ENCODE data around the gene TBPL1.
"Not testable (repeated sequence)": the region's sequence is repeated elsewhere in the genome, so short reads cannot be mapped to it uniquely, and the experiment has no call there.

TBPL1 gene

DNA sequence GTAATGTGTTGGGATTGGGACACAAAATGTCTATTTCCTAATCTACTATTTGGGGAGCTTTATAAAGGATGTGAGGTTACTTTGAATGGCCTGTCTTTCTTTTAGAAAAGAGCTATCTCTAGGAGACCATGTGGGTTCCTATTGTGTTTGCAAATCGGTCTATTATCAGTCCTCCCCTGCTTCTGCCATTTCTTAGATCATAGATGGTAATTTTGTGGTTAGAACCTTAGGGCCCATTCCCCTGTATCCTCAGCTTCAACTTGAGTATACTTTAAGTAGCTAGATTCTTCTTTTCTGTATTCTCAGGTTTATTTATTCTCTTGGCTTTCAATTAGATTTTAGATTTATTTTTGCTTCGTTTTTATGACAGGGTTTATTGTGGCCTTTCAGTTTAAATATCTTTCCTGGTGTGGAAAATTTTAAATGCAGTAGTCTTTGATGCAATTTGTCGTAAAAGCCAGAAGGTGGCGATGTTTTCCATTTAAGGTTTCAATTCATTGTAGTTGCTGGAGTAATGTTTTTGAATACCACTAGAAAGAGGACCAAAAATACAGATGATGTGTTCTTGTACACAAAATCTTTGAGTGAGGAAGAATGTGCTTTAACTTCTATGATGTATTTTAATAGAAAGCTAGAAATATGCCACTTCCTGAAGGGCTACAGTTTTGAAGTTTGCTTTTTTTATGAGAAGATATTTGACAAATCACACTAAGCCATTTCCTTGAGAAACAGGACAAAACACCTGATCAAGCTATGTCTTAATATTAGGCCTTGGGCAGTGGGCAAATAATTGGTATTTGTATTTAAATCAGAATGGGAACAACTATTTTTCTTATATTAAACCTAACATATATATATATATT lies 20.3 kb downstream of the TBPL1 start:
- DNase-seq (ENCODE audit: low spot score) (peak; percentile 25), FAIRE-seq (no peak)

DNA sequence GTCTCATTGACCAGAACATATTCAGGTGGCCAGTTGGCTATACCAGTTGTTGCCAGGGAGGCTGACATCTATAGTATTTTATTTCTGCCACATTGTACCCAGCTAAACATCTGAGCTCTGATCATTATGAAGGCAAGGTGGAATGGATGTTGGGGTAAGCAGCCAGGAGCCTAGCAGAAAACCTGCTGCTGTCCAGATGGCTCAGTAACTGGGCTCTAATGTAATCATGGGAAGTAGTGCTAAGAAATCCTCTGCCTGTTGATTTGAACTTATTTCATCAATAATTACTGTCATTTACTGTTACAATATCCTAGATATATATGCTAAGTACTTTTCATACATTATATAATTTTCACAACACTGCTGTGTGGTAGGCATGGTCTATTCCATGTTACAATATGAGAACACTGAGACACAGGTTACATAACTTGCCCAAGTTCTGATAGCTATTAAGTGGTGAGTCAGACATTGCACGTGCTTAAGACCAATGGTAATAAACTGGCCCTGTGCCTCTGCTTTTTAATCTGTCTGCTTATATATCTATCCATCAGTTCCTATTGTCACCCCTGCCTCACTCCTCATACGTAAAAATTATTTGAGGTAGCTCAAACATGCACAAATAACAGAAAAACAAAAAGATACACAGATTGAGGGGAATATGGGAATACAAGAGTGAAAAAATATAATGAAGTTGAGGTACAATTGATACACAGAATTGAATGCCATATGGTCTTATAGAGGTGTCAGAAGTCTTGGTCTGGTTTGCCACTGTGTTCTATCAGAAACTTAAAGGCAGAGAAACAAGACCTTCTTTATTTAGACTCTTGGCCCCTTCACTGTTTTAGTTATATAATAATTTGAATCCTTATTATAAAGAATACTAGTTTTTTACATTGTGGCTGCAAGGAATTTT lies 25.2 kb downstream of the TBPL1 start:
- DNase-seq (ENCODE audit: low spot score) (no peak), FAIRE-seq (no peak)

DNA sequence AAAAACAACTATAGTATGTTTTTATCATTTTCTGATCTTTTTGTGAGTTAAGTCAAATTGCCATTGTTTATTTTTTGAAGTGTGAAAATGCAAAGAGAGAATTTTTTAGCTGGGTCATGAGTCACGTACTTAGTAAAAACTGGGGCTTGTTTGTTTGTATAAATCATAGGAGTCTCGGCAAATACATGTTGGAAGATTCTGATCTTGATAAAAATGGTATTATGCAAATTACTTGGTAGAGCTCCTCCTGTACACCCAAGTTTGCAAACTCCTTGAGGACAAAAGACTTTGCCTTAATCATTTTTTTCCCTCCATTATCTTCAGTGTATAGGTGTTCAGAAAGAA lies 25.8 kb downstream of the TBPL1 start:
- FAIRE-seq = no peak
- no peak for DNase-seq (ENCODE audit: low spot score)

DNA sequence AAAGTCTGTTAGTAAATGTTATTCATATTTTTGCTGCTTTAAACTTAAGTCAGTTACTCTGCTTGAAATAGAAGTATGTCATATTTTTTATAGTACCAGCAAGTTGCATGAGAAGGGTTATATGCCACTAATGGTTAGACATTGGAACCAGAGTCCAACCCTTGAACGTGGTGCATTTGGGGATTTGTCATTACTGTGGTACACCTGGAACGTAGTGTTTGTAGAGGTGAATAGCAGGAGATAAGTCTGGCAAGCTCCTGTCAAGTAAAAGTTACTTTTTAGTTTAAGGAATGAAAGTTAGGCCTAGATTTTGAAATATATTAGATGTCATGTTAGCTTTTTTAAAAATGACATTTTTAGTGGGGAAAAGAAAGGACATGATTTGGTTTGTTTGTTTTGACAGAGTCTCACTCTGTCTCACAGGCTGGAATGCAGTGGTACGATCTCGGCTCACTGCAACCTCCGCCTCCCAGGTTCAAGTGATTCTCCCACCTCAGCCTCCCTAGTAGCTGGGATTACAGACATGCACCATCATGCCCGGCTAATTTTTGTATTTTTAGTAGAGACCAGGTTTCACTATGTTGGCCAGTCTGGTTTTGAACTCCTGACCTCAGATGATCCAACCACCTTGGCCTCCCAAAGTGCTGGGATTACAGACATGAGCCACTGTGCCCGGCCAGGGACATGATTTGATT lies 26.4 kb downstream of the TBPL1 start:
- not testable (repeated sequence) for FAIRE-seq; DNase-seq (ENCODE audit: low spot score)

DNA sequence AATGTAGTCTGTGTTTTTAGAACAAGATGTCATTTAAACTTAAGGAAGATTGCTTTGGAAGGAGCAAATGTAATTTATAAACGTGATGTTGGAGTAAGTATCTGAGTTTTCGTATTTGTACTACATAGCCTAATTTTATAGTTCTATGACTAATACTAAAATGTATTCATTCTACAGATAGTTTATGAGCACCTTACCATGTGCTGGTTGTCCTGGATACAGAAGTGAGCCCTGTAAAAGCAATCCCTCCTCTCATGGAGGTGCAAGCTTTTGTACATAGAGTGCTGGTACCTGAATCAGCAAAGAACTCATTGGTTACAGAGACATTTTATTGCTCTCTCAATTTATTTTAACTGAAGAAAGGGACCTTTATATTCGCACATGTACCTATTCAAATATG lies 27.1 kb downstream of the TBPL1 start:
- no peak for DNase-seq (ENCODE audit: low spot score)
- FAIRE-seq = no peak

DNA sequence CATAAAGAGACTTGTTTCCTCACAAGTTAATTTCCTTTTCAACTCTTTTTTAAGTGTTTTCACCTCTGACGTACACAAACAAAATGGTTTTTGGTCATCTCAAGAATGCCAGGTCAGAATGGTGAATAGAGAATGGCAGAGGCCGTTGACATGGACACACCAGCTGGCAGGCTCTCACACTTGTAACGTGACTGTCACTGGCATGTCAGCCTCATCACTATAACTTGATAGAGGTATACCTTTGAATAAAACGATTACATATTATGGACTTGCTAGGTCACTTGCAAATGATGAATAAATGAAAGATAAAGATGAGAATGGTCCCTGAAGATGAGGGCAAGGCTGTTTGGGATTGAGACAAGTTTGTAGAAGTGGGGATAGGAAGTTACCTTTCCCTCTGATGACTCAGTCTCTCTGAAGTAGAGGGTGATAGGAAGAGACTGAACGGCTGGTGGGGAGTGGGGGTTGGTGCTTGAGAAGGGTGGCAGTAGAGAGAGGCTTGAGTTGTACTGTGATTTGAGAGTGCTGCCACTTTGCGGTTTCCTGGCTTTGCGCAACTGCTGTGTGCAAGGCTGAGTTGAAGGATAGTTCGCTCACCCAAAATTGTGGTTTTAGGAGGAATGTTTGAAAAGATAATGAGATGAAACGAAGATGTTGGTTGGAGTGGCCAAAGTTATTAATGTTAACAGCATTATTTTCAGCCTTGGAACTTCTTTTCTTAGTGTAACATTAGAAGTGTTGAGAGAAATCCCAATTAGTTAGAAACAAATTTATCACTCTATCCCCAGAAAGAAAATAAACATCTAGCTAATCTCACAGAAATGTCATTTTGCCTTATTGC lies 30.3 kb downstream of the TBPL1 start:
- DNase-seq (ENCODE audit: low spot score) = peak; percentile 83
- peak; percentile 83 for FAIRE-seq

DNA sequence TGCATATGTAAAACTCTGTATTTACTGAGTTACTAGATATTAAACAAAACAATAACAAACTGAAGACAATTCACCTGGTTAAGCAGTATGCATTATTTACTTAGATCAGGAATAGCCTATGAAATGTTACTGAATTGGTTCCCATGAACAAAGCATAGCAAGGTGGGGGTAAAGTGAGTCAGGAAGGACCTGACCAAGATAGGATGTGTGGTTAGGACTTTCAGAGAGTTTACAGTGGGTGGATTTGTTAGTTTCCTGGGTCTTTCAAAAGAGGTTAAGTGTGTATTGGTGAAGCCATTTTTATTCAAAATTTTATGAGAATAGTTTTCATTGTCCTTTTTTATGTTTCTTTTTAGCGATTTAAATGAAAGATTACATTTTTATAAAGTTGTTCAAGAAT lies 32.9 kb downstream of the TBPL1 start:
- DNase-seq (ENCODE audit: low spot score) = no peak
- no peak for FAIRE-seq

DNA sequence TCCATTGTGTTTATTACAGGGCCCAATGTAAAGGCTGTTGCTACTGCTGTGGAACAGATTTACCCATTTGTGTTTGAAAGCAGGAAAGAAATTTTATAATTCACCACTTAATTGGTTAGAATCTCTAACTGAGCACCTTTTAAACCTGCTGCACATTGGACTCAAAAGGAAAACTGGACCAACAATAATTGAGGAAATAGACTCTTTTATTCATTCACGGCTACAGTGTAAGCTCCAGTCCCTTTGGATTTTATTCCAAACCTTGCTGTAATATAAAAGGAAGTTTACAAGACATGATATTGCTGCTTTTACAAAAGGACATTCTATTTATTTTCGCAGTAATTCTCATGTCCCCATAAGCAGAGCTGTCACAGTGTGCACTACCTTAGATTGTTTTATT lies 33.9 kb downstream of the TBPL1 start:
- DNase-seq (ENCODE audit: low spot score) = no peak
- FAIRE-seq = no peak

DNA sequence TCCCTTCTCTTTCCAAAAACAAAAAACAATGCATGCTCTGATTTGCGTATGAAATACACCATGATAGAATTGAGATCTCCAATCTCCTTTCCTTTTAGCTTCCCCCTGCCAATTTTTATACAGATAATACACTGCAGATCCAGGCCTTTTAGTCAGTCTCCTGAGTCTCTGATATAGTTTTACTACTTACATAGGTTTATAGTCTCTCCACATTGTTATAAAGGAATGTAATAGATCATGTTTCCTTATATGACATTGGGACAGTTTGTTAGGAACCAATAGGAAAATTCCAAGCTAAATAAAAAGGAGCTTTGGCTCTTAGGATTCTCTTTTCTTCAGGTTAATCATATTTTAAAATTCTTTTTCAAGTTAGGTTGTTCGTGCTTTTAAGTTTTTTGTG lies 36.5 kb downstream of the TBPL1 start:
- no peak for FAIRE-seq
- no peak for DNase-seq (ENCODE audit: low spot score)

DNA sequence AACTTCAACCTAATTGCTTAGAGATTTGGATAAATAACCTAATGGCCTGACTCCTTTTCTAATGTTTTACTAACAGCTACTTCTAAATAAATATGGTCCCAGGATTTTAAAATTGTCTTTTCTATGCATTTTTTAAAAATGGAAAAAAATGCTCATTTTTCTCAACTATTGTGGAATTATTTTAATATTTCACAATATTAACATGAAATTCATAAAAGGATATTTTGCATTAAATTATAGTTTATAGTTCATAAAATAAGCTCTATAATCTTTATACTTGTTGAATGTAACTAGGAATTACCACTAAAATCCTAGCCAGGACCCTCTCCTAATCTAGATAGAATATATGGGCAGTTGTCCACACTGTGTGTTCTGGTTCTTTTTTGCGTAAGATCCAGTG lies 37.3 kb downstream of the TBPL1 start:
- no peak for FAIRE-seq
- no peak for DNase-seq (ENCODE audit: low spot score)

DNA sequence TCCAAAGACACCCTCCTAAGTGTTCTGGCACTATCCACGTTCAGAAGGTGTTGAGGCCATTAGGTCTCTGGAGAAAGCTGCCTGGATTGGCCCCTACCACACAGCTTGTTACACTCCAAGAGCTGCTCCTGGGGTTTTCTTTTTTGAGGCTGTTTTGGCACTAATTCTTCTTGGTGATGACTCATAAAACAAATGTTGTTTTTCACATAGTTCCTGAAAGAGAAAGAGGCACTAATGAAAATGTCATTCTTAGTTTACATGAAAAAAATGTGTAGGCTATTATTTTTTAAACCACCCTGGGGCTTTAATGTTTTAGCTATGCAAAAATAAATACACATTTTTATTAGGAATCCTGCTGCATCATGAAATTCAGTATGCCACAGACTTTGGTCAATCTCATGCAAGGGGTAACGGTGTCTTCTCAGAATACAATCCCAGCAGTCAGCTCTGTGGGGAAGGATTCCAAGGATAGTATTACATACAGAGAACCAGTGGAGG lies 38.1 kb downstream of the TBPL1 start:
- DNase-seq (ENCODE audit: low spot score) (peak; percentile 29), FAIRE-seq (no peak)

DNA sequence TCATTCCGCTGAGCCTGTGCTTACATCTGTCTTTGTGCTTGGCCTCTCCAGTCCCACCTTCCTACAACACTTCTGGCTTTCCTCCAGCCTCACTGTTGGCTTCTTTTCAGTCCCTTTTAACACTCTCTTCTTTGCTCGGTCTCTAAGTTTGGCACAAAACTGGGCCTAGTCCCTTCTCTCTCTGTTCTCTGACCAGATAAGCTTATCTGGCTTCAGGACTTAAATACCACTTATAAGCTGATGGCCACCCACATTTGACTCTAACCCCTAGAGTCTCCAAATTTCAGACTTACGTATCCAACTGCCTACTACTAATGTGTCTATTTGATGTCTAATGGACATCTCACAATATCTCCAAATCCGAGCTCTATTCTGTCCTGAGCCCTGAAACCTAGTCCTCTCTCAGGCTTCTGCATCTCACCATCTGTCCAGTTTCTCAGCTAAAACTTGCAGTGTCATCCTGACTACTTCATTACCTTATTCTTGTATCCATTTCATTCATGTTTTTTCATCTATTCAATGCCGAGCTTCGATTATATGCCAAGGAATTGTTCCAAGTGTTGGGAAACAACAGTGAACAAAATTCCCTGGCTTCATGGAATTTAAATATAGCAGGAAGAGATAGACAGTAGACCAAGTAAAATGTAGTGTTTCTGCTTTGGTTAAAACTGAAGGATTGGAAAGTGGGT lies 40.1 kb downstream of the TBPL1 start:
- no peak for FAIRE-seq

DNA sequence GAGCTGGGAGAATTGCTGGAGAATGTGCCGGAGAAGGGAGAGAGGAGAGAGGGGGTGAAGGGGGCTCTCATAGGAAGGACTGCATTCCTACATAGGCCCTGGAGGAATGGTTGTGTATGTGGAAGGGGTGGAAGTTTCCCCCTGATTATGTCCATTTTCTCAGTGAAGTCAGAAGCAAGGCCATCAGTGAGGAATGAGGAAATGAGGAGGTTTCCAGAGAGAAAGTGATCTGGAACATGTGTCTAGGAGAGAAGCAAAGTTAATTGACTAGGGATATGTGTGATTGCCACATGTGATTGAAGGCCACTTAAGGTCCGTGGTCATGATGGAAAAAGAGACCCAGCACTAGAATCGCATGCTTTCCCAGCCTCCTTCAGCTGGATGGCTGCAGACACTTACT lies 42.3 kb downstream of the TBPL1 start:
- FAIRE-seq (no peak), DNase-seq (ENCODE audit: low spot score) (no peak)

More for the DNA sequence above, 40.1 kb downstream of the TBPL1 start:
- no peak for DNase-seq (ENCODE audit: low spot score)

DNA sequence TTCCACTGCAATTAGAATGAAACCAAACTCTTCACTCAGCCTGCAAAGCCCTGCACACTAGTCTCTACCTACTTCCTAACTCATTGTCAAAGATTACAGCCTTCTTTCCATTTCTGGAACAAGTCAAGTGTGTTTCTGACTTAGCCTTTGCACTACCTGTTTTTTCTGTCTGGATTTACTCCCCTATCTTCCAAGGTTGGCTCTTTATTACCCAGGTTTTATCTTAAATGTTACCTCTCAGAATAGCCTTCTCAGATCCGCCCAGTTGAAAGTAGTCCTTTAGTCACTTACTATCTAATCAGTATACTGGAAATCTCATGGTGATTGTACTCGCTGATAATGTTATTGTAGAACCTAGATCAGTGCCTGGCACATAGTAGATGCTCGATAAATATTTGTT lies 42.7 kb downstream of the TBPL1 start:
- FAIRE-seq (no peak), DNase-seq (ENCODE audit: low spot score) (no peak)

DNA sequence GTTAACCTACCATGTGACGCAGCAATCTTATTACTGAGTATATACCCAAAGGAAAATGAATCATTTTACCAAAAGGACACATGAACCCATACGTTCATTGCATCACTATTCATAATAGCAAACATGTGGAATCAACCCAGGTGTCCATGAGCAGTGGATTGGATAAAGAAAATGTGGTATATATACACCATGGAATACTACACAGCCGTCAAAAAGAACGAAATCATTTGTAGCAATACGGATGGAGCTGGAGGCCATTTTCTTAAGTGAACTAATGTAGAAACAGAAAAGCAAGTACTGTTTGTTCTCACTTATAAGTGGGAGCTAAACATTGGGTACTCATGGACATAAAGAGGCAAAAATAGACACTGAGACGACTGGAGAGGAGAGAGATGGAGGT lies 44.2 kb downstream of the TBPL1 start:
- DNase-seq (ENCODE audit: low spot score) = no peak
- no peak for FAIRE-seq

DNA sequence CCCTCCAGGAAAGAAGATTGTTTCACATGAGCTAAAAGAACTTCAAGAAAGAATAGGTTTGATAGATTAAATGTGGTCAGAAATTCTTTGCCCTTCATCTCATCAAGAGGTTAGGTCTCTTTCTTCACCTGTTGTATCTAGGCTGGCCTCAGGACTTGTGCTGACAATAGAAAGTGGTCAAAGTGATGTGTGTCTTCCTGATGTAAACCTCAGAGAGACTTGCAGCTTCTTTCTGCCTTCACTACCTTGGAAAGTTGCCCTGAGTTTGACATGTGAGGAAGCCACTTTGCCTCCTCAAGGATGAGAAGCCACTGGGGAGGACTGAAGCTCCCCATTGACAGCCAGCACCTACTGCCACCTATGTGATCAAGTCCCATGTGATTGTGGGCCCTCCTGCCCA lies 46.3 kb downstream of the TBPL1 start:
- DNase-seq (ENCODE audit: low spot score) = no peak
- no peak for FAIRE-seq

DNA sequence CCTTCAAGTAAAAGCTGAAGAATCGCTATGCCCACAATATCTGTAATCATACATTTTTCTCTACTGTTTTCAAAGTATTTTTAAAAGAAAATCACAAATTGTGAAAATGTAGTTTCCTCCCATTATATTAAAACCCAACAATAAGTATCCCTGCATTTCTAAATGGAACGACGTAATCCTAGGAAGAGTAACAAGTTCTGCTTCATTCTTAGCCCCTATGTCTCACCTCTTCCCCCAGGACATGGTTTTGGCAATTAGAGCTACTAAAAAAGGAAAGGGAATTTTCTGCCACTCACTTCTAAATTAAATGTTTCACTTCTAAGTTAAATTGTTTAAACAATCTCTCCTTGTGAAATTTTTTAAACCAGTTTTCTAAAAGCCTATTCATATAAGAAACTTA lies 47.4 kb downstream of the TBPL1 start:
- DNase-seq (ENCODE audit: low spot score) = no peak
- FAIRE-seq = no peak

DNA sequence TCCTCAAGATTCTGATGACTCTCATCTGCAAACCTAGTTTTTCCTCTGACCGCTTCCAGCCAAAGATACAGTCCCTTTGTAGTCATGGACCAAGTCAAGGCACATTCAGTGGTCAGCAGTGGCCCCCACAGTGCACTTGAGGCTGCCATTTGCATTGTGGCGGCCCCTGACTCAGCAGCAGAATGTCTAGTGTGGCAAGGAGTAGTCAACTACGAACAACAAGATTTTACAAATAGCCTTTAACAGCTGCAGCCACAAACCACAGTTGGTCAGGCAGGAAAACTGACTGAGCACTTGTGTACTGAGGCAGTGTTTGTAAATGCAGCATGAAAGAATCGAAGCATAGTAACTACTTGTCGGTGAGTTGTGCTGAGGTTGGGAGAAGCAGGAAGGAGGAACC lies 49.8 kb downstream of the TBPL1 start:
- FAIRE-seq (no peak), DNase-seq (ENCODE audit: low spot score) (no peak)

DNA sequence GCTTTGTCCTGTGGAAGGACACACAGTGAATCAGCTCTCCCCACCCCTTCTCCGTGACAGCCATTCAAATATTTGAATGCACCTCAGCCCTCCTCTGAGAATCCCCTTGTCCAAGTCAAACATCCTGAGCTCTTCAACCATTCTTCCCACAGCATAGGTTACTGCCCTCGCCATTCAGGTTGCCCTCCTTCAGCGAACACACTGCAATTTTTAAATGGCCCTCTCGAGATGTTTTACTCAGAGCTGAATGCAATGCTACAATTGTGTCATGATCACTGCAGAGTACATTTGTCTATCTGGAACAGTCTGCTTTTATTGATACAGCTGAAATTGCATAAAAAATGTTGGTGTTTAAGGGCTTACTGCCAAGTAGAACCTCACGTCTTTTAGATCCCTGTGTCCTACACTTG lies 50.5 kb downstream of the TBPL1 start:
- FAIRE-seq (no peak), DNase-seq (ENCODE audit: low spot score) (no peak)

DNA sequence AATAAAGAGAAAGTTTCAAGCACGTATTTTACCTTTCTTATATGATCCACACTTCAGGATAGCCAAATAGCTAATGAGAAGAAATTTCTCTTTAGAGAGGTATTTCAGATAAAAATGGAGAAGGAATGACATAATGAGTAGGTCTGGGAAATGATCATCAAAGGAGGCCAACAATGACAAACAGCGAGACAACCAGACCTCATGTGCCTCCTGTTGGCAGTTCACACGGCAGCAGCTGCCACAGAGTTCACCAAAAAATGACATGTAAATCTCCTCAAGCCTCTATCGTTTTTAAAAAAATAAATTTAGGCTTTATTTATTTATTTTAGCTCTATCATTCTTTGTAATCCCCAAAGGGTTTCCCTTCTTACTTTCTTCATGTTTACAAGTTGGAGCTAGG lies 51.7 kb downstream of the TBPL1 start:
- FAIRE-seq = no peak
- DNase-seq (ENCODE audit: low spot score) = no peak

Data from urothelium cell line (cell line).